Esophagus muscularis mucosa (tissue), 4 donors: ENCODE results near the gene DPH7. TPM values are rescaled to one million over a fixed set of nuclear protein-coding genes. Genes with fewer than 3 reads are reported as not detected.
A peak's percentile ranks its signal among the peaks of the same experiment; 100 is the strongest.

Experiments
- DNase-seq: peaks from one replicate; pipeline ENCODE4 v3.0.0-alpha.2; 2017; ENCODE audit errors: extremely low spot score
- H3K27ac ChIP-seq, 4 donors: fragments of 200-600 bp; sonication (generic); replicated peaks in 1 of 4; 1 replicate in 3 of 4; 2 replicates in 1 of 4; pipeline ENCODE4 v1.5.1; 2016 to 2019; ENCODE audit warnings: mild to moderate bottlenecking in 1 of 4
- H3K27me3 ChIP-seq, 4 donors: fragments of 200-600 bp; sonication (generic); one replicate each; pipeline versions ENCODE4 v1.5.1 to v1.6.0; 2016 to 2019
- H3K36me3 ChIP-seq, 4 donors: fragments of 200-600 bp; sonication (generic); one replicate each; pipeline ENCODE4 v1.5.1; 2016 to 2019
- H3K4me1 ChIP-seq, 4 donors: fragments of 200-600 bp; sonication (generic); one replicate each; pipeline ENCODE4 v1.5.1; 2016 to 2019
- H3K4me3 ChIP-seq, 4 donors: fragments of 200-600 bp; sonication (generic); 1 replicate in 2 of 4; 2 replicates in 2 of 4; pipeline ENCODE4 v1.5.1; 2016 to 2019; ENCODE audit warnings: mild to moderate bottlenecking in 4 of 4, moderate library complexity in 1 of 4
- H3K9me3 ChIP-seq, 4 donors: fragments of 200-600 bp; sonication (generic); 1 replicate in 3 of 4; 2 replicates in 1 of 4; pipeline ENCODE4 v1.5.1; 2016 to 2019
- CTCF ChIP-seq, 3 experiments: fragments of 200-600 bp in 2 of 3; fragments of 450-650 bp in 1 of 3; sonication (generic) in 2 of 3; IDR thresholded peaks; one replicate each; pipeline ENCODE4 v1.5.1; 2017 to 2019; ENCODE audit warnings: antibody characterized with exemption in 3 of 3, mild to moderate bottlenecking in 2 of 3, moderate library complexity in 1 of 3
- EP300 ChIP-seq: sonication (generic); formaldehyde crosslinking; IDR thresholded peaks from one replicate; pipeline ENCODE4 v1.6.1; 2017; ENCODE audit warnings: antibody characterized with exemption
- POLR2A ChIP-seq: fragments of 450-650 bp; IDR thresholded peaks from one replicate; pipeline ENCODE4 v1.6.1; 2017; ENCODE audit warnings: antibody characterized with exemption, moderate library complexity, mild to moderate bottlenecking, low read depth
- POLR2AphosphoS5 ChIP-seq, 2 donors: sonication (generic); formaldehyde crosslinking; IDR thresholded peaks; one replicate each; pipeline ENCODE4 v1.6.1; 2017; ENCODE audit warnings: antibody characterized with exemption in 2 of 2
- WGBS: methylation state at CpG from one replicate; pipeline ENCODE4 v1.1.5; 2018; 5-methylcytosine and 5-hydroxymethylcytosine counted together
- intact Hi-C: fragments of 100-400 bp; cut with DNase I; formaldehyde crosslinking; loops from one replicate; pipeline ENCODE4 v1.15.1; 2023
- total RNA-seq, 4 donors: library from RNA; depleted of rRNA; stranded (reverse); fragments of >200 nt; gene quantifications; one replicate each; pipeline versions ENCODE4 v1.1.0 to v1.2.1, GENCODE V29; 2016

DPH7 gene
- total RNA-seq, 4 donors from 2014 or later, result 19.9 to 27.8 (median 24.8) TPM

GRCh38 chr9:137581361-137582285 lies 2.9 kb upstream of the DPH7 start:
- peaks cover 12 to 61% (median 50%) of the 10 kb centered on the region in 4 donors for H3K36me3 ChIP-seq
- no peak for DNase-seq
- TF ChIP-seq EP300, result no peak
- no peak for TF ChIP-seq POLR2A
- TF ChIP-seq CTCF (IDR thresholded peaks at IDR 0.05), result no peak
- TF ChIP-seq POLR2AphosphoS5 (IDR thresholded peaks at IDR 0.05), result no peak
- peaks cover 23 to 42% (median 34%) of the 10 kb centered on the region in 4 donors for H3K4me1 ChIP-seq
- no peaks in the 10 kb centered on the region for H3K27me3 ChIP-seq
- intact Hi-C loops, result no loop called here
- no peak overlapping the region for H3K4me3 ChIP-seq
- no peak overlapping the region for H3K27ac ChIP-seq
- 88% methylated on average over 15 of the region's 22 CpGs for WGBS
- no peaks in the 10 kb centered on the region for H3K9me3 ChIP-seq

- Histone ChIP-seq H3K4me1 (peaks cover 30 to 49% (median 41%) of the 10 kb centered on the region in 4 donors), H3K27me3 (no peaks in the 10 kb centered on the region), H3K4me3 (no peak overlapping the region), H3K27ac (no peak overlapping the region), H3K9me3 (no peaks in the 10 kb centered on the region), H3K36me3 (peaks cover 11 to 61% (median 48%) of the 10 kb centered on the region in 4 donors)
- WGBS, result 100% methylated on average over 2 of the region's 4 CpGs
- intact Hi-C loops, result no loop called here
- no peak for DNase-seq
- TF ChIP-seq POLR2A (no peak), CTCF (IDR thresholded peaks at IDR 0.05) (no peak), EP300 (no peak), POLR2AphosphoS5 (IDR thresholded peaks at IDR 0.05) (no peak)
These were observed 2.2 kb upstream of the DPH7 start for GRCh38 chr9:137580954-137581322.

- no peak for DNase-seq
- no peaks in the 10 kb centered on the region for H3K9me3 ChIP-seq
- peaks cover 8 to 61% (median 46%) of the 10 kb centered on the region in 4 donors for H3K36me3 ChIP-seq
- TF ChIP-seq CTCF (IDR thresholded peaks at IDR 0.05) (no peak), POLR2A (no peak), EP300 (no peak), POLR2AphosphoS5 (IDR thresholded peaks at IDR 0.05) (no peak)
- H3K4me1 ChIP-seq, result peaks cover 35 to 54% (median 44%) of the 10 kb centered on the region in 4 donors
- no peak overlapping the region for H3K4me3 ChIP-seq
- intact Hi-C loops, result no loop called here
- no peak overlapping the region for H3K27ac ChIP-seq
- 92% methylated on average over 16 of the region's 23 CpGs for WGBS
- no peaks in the 10 kb centered on the region for H3K27me3 ChIP-seq
These were observed 1.7 kb upstream of the DPH7 start for GRCh38 chr9:137580209-137580953.

GRCh38 chr9:137579259-137579604 lies 507 bp upstream of the DPH7 start:
- Histone ChIP-seq H3K4me3 (peak overlapping the region; percentile 84 to 98 (median 91)), H3K4me1 (peaks cover 39 to 61% (median 51%) of the 10 kb centered on the region in 4 donors), H3K36me3 (peaks cover 12 to 61% (median 50%) of the 10 kb centered on the region in 4 donors), H3K27me3 (no peaks in the 10 kb centered on the region), H3K9me3 (no peaks in the 10 kb centered on the region), H3K27ac (peak overlapping the region; percentile 83 to 90 (median 86))
- 37% methylated on average over 10 of the region's 19 CpGs for WGBS
- no peak for TF ChIP-seq CTCF (IDR thresholded peaks at IDR 0.05)
- TF ChIP-seq POLR2A, result no peak
- no peak for TF ChIP-seq EP300
- no peak for TF ChIP-seq POLR2AphosphoS5 (IDR thresholded peaks at IDR 0.05)
- no peak for DNase-seq
- intact Hi-C loops, result no loop called here
